B cell (primary cell): ENCODE measurements around the gene ANTXR2. TPM values are rescaled to one million over a fixed set of nuclear protein-coding genes. Genes with fewer than 3 reads are reported as not detected.

Source experiments
- ATAC-seq: fragments of 200-7000 bp; cut with Tn5 transposase; one replicate; pipeline ENCODE4 v1.10.0; 2021; ENCODE audit warnings: low read depth, mild to moderate bottlenecking, moderate number of reproducible peaks, moderate library complexity
- CTCF ChIA-PET: fragments of 350-600 bp; sonication (Branson Sonifier 250); formaldehyde crosslinking; loops from one replicate; lab custom pipeline; 2021; ENCODE audit warnings: antibody characterized with exemption, inconsistent platforms; lab: Charles Lee
- POLR2A ChIA-PET: fragments of 350-600 bp; sonication (Branson Sonifier 250); formaldehyde crosslinking; loops from one replicate; lab custom pipeline; 2021; ENCODE audit warnings: antibody characterized with exemption; lab: Charles Lee
- DNase-seq: peaks from one replicate; pipeline ENCODE4 v3.0.0; 2013
- H2AFZ ChIP-seq: 2 replicates; pipeline ENCODE4 v1.6.1; 2012; ENCODE audit warnings: mild to moderate bottlenecking, low read depth, low read length; ENCODE audit not compliant: insufficient read depth, poor library complexity, severe bottlenecking
- H3K27ac ChIP-seq, 2 donors: 1 replicate in 1 of 2; 2 replicates in 1 of 2; pipeline ENCODE4 v1.5.1; 2012 to 2013; ENCODE audit warnings: low read length in 2 of 2, mild to moderate bottlenecking in 2 of 2, moderate library complexity in 1 of 2
- H3K27me3 ChIP-seq, 4 experiments: fragments of 200-600 bp in 1 of 4; sonication (generic) in 1 of 4; replicated peaks in 1 of 4; 1 replicate in 2 of 4; 2 replicates in 2 of 4; pipeline versions ENCODE4 v1.6.1 to v1.7.0; 2013 to 2016; ENCODE audit warnings: low read length in 3 of 4, mild to moderate bottlenecking in 2 of 4, mixed read lengths in 1 of 4, moderate library complexity in 1 of 4; ENCODE audit not compliant: insufficient read depth in 4 of 4, control insufficient read depth in 3 of 4; ENCODE audit errors: control extremely low read depth in 1 of 4
- H3K36me3 ChIP-seq, 2 experiments: replicated peaks in 1 of 2; 1 replicate in 1 of 2; 2 replicates in 1 of 2; pipeline versions ENCODE4 v1.6.1 to v1.7.1; 2013; ENCODE audit warnings: low read length in 1 of 2; ENCODE audit not compliant: insufficient read depth in 2 of 2, control insufficient read depth in 1 of 2; ENCODE audit errors: control extremely low read depth in 1 of 2, extremely low read depth in 1 of 2
- H3K4me1 ChIP-seq, 2 donors: fragments of 200-600 bp in 1 of 2; sonication (generic) in 1 of 2; 1 replicate in 1 of 2; 2 replicates in 1 of 2; pipeline versions ENCODE4 v1.5.1 to v1.6.1; 2013 to 2017; ENCODE audit warnings: low read length in 2 of 2; ENCODE audit not compliant: control insufficient read depth in 2 of 2, insufficient read depth in 2 of 2
- H3K4me2 ChIP-seq: replicated peaks from 2 replicates; pipeline ENCODE3; 2012; ENCODE audit warnings: mild to moderate bottlenecking, low read depth, low read length; ENCODE audit not compliant: poor library complexity, severe bottlenecking
- H3K4me3 ChIP-seq, 5 experiments: fragments of 200-600 bp in 1 of 5; sonication (generic) in 1 of 5; 1 replicate in 3 of 5; 2 replicates in 2 of 5; pipeline versions ENCODE4 v1.5.1 to v1.7.0; 2011 to 2016; ENCODE audit warnings: low read length in 4 of 5, mild to moderate bottlenecking in 4 of 5, low read depth in 2 of 5, control low read depth in 1 of 5, moderate library complexity in 1 of 5; ENCODE audit not compliant: insufficient read depth in 1 of 5; ENCODE audit errors: control extremely low read depth in 1 of 5, extremely low read depth in 1 of 5
- H3K79me2 ChIP-seq: fragments of 200-600 bp; sonication (generic); one replicate; pipeline ENCODE4 v1.6.0; 2016; ENCODE audit warnings: low read length; ENCODE audit not compliant: control insufficient read depth, insufficient read depth
- H3K9ac ChIP-seq: fragments of 200-600 bp; sonication (generic); 2 replicates; pipeline ENCODE4 v1.6.1; 2017; ENCODE audit warnings: mild to moderate bottlenecking, low read length, moderate library complexity
- H3K9me3 ChIP-seq, 3 donors: one replicate each; pipeline versions ENCODE4 v1.6.1 to v1.7.1; 2013; ENCODE audit warnings: low read length in 2 of 3; ENCODE audit not compliant: control insufficient read depth in 2 of 3, insufficient read depth in 1 of 3; ENCODE audit errors: control extremely low read depth in 1 of 3
- H4K20me1 ChIP-seq: 2 replicates; pipeline ENCODE4 v1.6.0; 2012; ENCODE audit warnings: mild to moderate bottlenecking, low read length; ENCODE audit not compliant: insufficient read depth, control insufficient read depth, poor library complexity, severe bottlenecking
- H3K27ac Mint-ChIP-seq: one replicate; pipeline ENCODE4 v1.8.0; 2021; ENCODE audit warnings: mixed read lengths
- H3K27me3 Mint-ChIP-seq: one replicate; pipeline ENCODE4 v1.8.0; 2021; ENCODE audit warnings: mixed read lengths
- H3K4me1 Mint-ChIP-seq: one replicate; pipeline ENCODE4 v1.8.0; 2021; ENCODE audit warnings: mixed read lengths
- H3K4me3 Mint-ChIP-seq: one replicate; pipeline ENCODE4 v1.8.0; 2021; ENCODE audit warnings: mixed read lengths
- H3K9me3 Mint-ChIP-seq: one replicate; pipeline ENCODE4 v1.8.0; 2022; ENCODE audit warnings: mixed read lengths; ENCODE audit not compliant: insufficient read depth
- EZH2 ChIP-seq: IDR thresholded peaks from 2 replicates; pipeline ENCODE4 v1.6.1; 2012; ENCODE audit warnings: borderline replicate concordance, low read depth, mild to moderate bottlenecking, moderate library complexity, low read length; ENCODE audit not compliant: insufficient read depth, poor library complexity, severe bottlenecking
- WGBS: methylation state at CpG from one replicate; pipeline ENCODE4 v1.1.5; 2013; ENCODE audit warnings: missing lambda C conversion rate; ENCODE audit not compliant: insufficient coverage; 5-methylcytosine and 5-hydroxymethylcytosine counted together
- intact Hi-C: fragments of 100-400 bp; cut with micrococcal nuclease; formaldehyde crosslinking; loops from one replicate; pipeline ENCODE4 v1.10.0; 2022
- polyA plus RNA-seq: library from polyadenylated mRNA; depleted of rRNA; stranded (reverse); fragments of >200 nt; gene quantifications from 2 replicates; pipeline ENCODE4 v1.2.3, GENCODE V29; 2012
- total RNA-seq, 2 donors: library from RNA; stranded (reverse); fragments of 120-200 nt in 1 of 2; gene quantifications; 1 replicate in 1 of 2; 2 replicates in 1 of 2; pipeline versions ENCODE4 v1.2.3 to v1.2.4, GENCODE V29; 2013 to 2022
- TF ChIP-seq, protein P1 (sequence below): fragments of 200-600 bp; IDR thresholded peaks from one replicate; pipeline ENCODE4 v1.8.0; 2022; ENCODE audit warnings: antibody characterized with exemption, mild to moderate bottlenecking

Gene ANTXR2
- total and polyA plus RNA-seq, 2 donors (not counting 1 experiment from before 2014, with no cell fraction given) = 10.6 to 63.0 TPM

DNA sequence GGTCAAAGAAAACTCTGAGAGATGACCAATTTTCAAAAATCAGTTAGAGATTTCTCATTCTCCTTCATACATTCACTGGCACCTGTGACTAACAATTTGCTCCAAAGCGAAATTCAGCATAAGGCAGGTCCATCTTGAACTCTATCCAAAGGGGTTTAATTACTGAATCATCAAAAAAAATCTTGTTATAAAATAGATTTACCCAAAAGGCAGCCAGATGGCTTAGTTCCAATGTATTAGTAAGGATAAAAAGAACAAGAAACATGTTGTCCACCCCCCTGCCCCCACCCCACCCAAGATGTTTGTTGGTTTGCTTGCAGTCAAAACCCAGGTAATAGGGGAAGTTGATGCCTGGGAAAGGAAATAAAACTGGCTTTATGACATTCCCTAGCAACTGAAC lies 200.3 kb downstream of the ANTXR2 start:
- CTCF ChIA-PET = no interaction called here
- no CpG with 5 or more reads among the region's 1 CpG for WGBS

DNA sequence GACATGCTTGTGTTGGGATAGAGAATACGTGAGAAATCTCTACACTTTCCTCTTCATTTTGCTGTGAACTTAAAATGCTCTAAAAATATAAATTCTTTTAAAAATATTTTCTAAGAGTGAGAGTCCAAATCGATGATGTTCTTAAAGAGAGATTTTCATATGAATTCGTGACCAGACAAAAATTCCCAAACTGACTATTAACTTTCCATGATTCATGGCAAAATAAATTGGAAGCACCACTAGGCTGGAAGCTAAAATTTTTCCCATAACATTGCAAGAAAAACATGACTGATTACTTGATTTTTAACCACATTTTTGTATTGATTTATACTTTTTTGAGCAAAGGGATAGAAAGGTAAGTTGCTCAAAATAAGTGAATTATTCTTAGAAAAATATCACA lies 201.1 kb downstream of the ANTXR2 start:
- Histone ChIP-seq H4K20me1 (no peaks in the 10 kb centered on the region), H3K36me3 (no peaks in the 10 kb centered on the region), H3K4me3 (no peak overlapping the region), H3K27ac (no peak overlapping the region), H3K9ac (no peak overlapping the region), H3K4me1 (no peaks in the 10 kb centered on the region), H2AFZ (no peak overlapping the region), H3K9me3 (no peaks in the 10 kb centered on the region), H3K79me2 (no peaks in the 10 kb centered on the region), H3K4me2 (no peak overlapping the region), H3K27me3 (peaks cover 0 to 4% (median 0%) of the 10 kb centered on the region in 4 experiments)
- H3K4me1 Mint-ChIP-seq = no peaks in the 10 kb centered on the region
- intact Hi-C loops = no loop called here
- ATAC-seq (no peak), DNase-seq (no peak)
- POLR2A ChIA-PET = no interaction called here
- peaks cover 3% of the 10 kb centered on the region for H3K27me3 Mint-ChIP-seq
- H3K27ac Mint-ChIP-seq = no peak overlapping the region
- H3K9me3 Mint-ChIP-seq = no peaks in the 10 kb centered on the region
- TF ChIP-seq, protein P1, sequence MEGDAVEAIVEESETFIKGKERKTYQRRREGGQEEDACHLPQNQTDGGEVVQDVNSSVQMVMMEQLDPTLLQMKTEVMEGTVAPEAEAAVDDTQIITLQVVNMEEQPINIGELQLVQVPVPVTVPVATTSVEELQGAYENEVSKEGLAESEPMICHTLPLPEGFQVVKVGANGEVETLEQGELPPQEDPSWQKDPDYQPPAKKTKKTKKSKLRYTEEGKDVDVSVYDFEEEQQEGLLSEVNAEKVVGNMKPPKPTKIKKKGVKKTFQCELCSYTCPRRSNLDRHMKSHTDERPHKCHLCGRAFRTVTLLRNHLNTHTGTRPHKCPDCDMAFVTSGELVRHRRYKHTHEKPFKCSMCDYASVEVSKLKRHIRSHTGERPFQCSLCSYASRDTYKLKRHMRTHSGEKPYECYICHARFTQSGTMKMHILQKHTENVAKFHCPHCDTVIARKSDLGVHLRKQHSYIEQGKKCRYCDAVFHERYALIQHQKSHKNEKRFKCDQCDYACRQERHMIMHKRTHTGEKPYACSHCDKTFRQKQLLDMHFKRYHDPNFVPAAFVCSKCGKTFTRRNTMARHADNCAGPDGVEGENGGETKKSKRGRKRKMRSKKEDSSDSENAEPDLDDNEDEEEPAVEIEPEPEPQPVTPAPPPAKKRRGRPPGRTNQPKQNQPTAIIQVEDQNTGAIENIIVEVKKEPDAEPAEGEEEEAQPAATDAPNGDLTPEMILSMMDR = no peak
- TF ChIP-seq EZH2 = no peak
- no peak overlapping the region for H3K4me3 Mint-ChIP-seq
- CTCF ChIA-PET = no interaction called here
- no CpG with 5 or more reads among the region's 3 CpGs for WGBS

More for the DNA sequence above, 200.3 kb downstream of the ANTXR2 start:
- POLR2A ChIA-PET = no interaction called here
- Histone ChIP-seq H2AFZ (no peak overlapping the region), H4K20me1 (no peaks in the 10 kb centered on the region), H3K9me3 (no peaks in the 10 kb centered on the region), H3K4me2 (no peak overlapping the region), H3K27ac (no peak overlapping the region), H3K79me2 (no peaks in the 10 kb centered on the region), H3K27me3 (peaks cover 0 to 4% (median 0%) of the 10 kb centered on the region in 4 experiments), H3K4me1 (no peaks in the 10 kb centered on the region), H3K36me3 (no peaks in the 10 kb centered on the region), H3K4me3 (no peak overlapping the region), H3K9ac (no peak overlapping the region)
- no peak overlapping the region for H3K4me3 Mint-ChIP-seq
- no peak for ATAC-seq
- H3K27ac Mint-ChIP-seq = no peak overlapping the region
- peaks cover 4% of the 10 kb centered on the region for H3K27me3 Mint-ChIP-seq
- intact Hi-C loops = no loop called here
- no peaks in the 10 kb centered on the region for H3K4me1 Mint-ChIP-seq
- no peak for TF ChIP-seq EZH2
- TF ChIP-seq, protein P1 = no peak
- H3K9me3 Mint-ChIP-seq = peaks cover under 1% of the 10 kb centered on the region
- no peak for DNase-seq
